Endodermal cell (in vitro differentiated cells): ENCODE measurements around the gene MSLN. TPM values are rescaled to one million over a fixed set of nuclear protein-coding genes. Genes with fewer than 3 reads are reported as not detected.
A peak's percentile ranks its signal among the peaks of the same experiment; 100 is the strongest.

Experiments
- DNase-seq: peaks from one replicate; pipeline ENCODE4 v3.0.0-alpha.2; 2017
- H3K27ac ChIP-seq: 2 replicates; pipeline ENCODE4 v1.5.1; 2013; ENCODE audit warnings: mild to moderate bottlenecking, low read depth, low read length, moderate library complexity
- H3K27me3 ChIP-seq: 2 replicates; pipeline ENCODE4 v1.6.1; 2013; ENCODE audit warnings: mild to moderate bottlenecking, low read length, moderate library complexity; ENCODE audit not compliant: insufficient read depth, control insufficient read depth, poor library complexity, severe bottlenecking
- H3K36me3 ChIP-seq: 2 replicates; pipeline ENCODE4 v1.7.0; 2013; ENCODE audit warnings: mild to moderate bottlenecking, low read length, moderate library complexity; ENCODE audit not compliant: control insufficient read depth, insufficient read depth
- H3K4me1 ChIP-seq: one replicate; pipeline ENCODE4 v1.7.0; 2013; ENCODE audit warnings: low read length; ENCODE audit not compliant: control insufficient read depth, insufficient read depth
- H3K4me3 ChIP-seq: 2 replicates; pipeline ENCODE4 v1.5.1; 2013; ENCODE audit warnings: mild to moderate bottlenecking, low read length, moderate library complexity
- H3K9ac ChIP-seq: 2 replicates; pipeline ENCODE4 v1.6.1; 2013; ENCODE audit warnings: mild to moderate bottlenecking, low read length, moderate library complexity; ENCODE audit not compliant: poor library complexity, severe bottlenecking; ENCODE audit errors: extremely low read depth
- H3K9me3 ChIP-seq: 2 replicates; pipeline ENCODE4 v1.6.1; 2013; ENCODE audit warnings: mild to moderate bottlenecking, low read length, moderate library complexity; ENCODE audit not compliant: control insufficient read depth
- H3K27ac Mint-ChIP-seq: 2 replicates; pipeline ENCODE4 v1.8.0; 2020; ENCODE audit warnings: mixed read lengths
- H3K27me3 Mint-ChIP-seq: 2 replicates; pipeline ENCODE4 v1.8.0; 2021; ENCODE audit warnings: mild to moderate bottlenecking, mixed read lengths; ENCODE audit not compliant: insufficient read depth
- H3K36me3 Mint-ChIP-seq: 2 replicates; pipeline ENCODE4 v1.8.0; 2020; ENCODE audit warnings: low read depth, mixed read lengths
- H3K4me1 Mint-ChIP-seq: 2 replicates; pipeline ENCODE4 v1.8.0; 2020; ENCODE audit warnings: mixed read lengths
- H3K4me3 Mint-ChIP-seq: 2 replicates; pipeline ENCODE4 v1.8.0; 2020; ENCODE audit warnings: mild to moderate bottlenecking, moderate library complexity, mixed read lengths
- H3K9me3 Mint-ChIP-seq: 2 replicates; pipeline ENCODE4 v1.8.0; 2020; ENCODE audit warnings: mild to moderate bottlenecking, mixed read lengths
- WGBS, 2 experiments: methylation state at CpG; one replicate each; pipeline versions ENCODE4 v1.1.5 to v1.1.7; 2013; ENCODE audit warnings: missing lambda C conversion rate in 2 of 2, mixed read lengths in 1 of 2; ENCODE audit not compliant: insufficient coverage in 1 of 2, insufficient read length in 1 of 2; 5-methylcytosine and 5-hydroxymethylcytosine counted together
- total RNA-seq, 2 donors: library from RNA; stranded (reverse); fragmentation: NEBNext Ultra II Directional in 1 of 2; extraction: Animal tissue kit (Norgen Biotek cat#: 25700) in 1 of 2; gene quantifications; 2 replicates in 1 of 2; 3 replicates in 1 of 2; pipeline ENCODE4 v1.2.1, GENCODE V29; 2021
- TF ChIP-seq, protein P1 (sequence below): fragments of 200-600 bp; sonication (generic); conservative IDR thresholded peaks from 2 replicates; pipeline ENCODE4 v1.5.0; 2021; ENCODE audit warnings: antibody characterized with exemption, mild to moderate bottlenecking

The MSLN gene
- total RNA-seq, 2 donors from 2014 or later: 0.42 to 0.86 TPM

DNA sequence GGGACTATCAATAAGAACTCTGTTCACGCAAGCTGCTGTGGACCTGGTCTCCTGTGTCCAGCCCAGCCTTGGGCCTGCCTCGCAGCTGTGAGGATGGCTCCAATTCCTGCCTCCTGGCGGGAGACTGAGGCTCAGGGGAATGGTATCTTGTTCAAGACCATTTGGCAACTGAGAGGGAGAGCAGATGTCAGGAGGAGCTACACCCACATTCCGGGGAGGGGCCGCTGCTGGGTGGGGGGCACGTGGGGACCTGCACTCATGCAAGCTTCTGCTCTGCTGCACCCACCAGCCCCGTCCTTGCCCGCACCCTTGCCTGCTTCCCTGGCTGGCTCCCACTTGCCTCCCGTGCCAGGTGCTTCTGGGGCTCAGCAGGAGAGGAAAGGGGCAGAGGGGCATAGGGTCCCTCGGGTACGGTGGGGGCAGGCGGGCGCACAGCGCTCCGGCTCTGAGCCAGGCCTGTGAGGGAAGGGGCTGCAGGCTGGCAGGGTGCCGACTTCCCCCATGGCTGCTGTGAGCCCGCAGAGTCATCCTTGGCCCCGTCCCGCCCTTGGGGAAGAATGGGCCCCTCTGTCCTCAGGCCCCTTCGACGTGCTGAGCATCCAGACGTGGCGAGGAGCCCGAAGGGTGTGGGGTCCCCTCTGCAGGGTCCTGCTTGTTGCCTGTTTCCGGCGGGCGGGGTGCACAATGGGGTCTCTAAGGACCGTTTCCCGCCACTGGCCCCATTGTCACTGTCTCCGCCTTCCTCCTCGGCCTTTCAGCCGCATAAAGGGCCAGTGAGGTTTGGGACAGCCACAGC, 42.9 kb upstream of the MSLN start:
- no peak overlapping the region for H3K27ac Mint-ChIP-seq
- H3K9me3 Mint-ChIP-seq: no peaks in the 10 kb centered on the region
- H3K4me3 Mint-ChIP-seq: no peak overlapping the region
- H3K36me3 Mint-ChIP-seq: no peaks in the 10 kb centered on the region
- H3K4me3 ChIP-seq: no peak overlapping the region
- DNase-seq: no peak
- TF ChIP-seq, protein P1, sequence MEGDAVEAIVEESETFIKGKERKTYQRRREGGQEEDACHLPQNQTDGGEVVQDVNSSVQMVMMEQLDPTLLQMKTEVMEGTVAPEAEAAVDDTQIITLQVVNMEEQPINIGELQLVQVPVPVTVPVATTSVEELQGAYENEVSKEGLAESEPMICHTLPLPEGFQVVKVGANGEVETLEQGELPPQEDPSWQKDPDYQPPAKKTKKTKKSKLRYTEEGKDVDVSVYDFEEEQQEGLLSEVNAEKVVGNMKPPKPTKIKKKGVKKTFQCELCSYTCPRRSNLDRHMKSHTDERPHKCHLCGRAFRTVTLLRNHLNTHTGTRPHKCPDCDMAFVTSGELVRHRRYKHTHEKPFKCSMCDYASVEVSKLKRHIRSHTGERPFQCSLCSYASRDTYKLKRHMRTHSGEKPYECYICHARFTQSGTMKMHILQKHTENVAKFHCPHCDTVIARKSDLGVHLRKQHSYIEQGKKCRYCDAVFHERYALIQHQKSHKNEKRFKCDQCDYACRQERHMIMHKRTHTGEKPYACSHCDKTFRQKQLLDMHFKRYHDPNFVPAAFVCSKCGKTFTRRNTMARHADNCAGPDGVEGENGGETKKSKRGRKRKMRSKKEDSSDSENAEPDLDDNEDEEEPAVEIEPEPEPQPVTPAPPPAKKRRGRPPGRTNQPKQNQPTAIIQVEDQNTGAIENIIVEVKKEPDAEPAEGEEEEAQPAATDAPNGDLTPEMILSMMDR: no peak
- H3K27me3 ChIP-seq: peaks cover 21% of the 10 kb centered on the region
- peaks cover 9% of the 10 kb centered on the region for H3K4me1 Mint-ChIP-seq
- 79 to 83% methylated on average over 23 to 32 of the region's 32 CpGs for WGBS, 2 experiments
- no peaks in the 10 kb centered on the region for H3K36me3 ChIP-seq
- H3K27ac ChIP-seq: no peak overlapping the region
- no peaks in the 10 kb centered on the region for H3K9me3 ChIP-seq
- H3K27me3 Mint-ChIP-seq: peaks cover 20% of the 10 kb centered on the region
- no peak overlapping the region for H3K9ac ChIP-seq
- peaks cover 8% of the 10 kb centered on the region for H3K4me1 ChIP-seq

- no peaks in the 10 kb centered on the region for H3K9me3 ChIP-seq
- H3K4me3 ChIP-seq: no peak overlapping the region
- H3K9me3 Mint-ChIP-seq: no peaks in the 10 kb centered on the region
- TF ChIP-seq, protein P1: no peak
- H3K27ac ChIP-seq: no peak overlapping the region
- H3K36me3 ChIP-seq: no peaks in the 10 kb centered on the region
- peaks cover 8% of the 10 kb centered on the region for H3K4me1 ChIP-seq
- 88 to 90% methylated on average over 6 to 9 of the region's 9 CpGs for WGBS, 2 experiments
- H3K27me3 ChIP-seq: peaks cover 20% of the 10 kb centered on the region
- H3K36me3 Mint-ChIP-seq: no peaks in the 10 kb centered on the region
- H3K27ac Mint-ChIP-seq: no peak overlapping the region
- peaks cover 16% of the 10 kb centered on the region for H3K27me3 Mint-ChIP-seq
- no peak for DNase-seq
- H3K9ac ChIP-seq: no peak overlapping the region
- no peak overlapping the region for H3K4me3 Mint-ChIP-seq
- H3K4me1 Mint-ChIP-seq: peaks cover 9% of the 10 kb centered on the region
These were observed 42.1 kb upstream of the MSLN start for GRCh38 chr16:718389-718788.

GRCh38 chr16:718922-719321, 41.6 kb upstream of the MSLN start:
- Histone ChIP-seq H3K9me3 (no peaks in the 10 kb centered on the region), H3K27ac (no peak overlapping the region), H3K36me3 (no peaks in the 10 kb centered on the region), H3K4me1 (peaks cover 8% of the 10 kb centered on the region), H3K27me3 (peaks cover 15% of the 10 kb centered on the region), H3K9ac (no peak overlapping the region), H3K4me3 (no peak overlapping the region)
- Mint-ChIP-seq H3K27ac (no peak overlapping the region), H3K4me1 (peaks cover 9% of the 10 kb centered on the region), H3K9me3 (no peaks in the 10 kb centered on the region), H3K4me3 (peak overlapping the region; percentile 67), H3K27me3 (peaks cover 12% of the 10 kb centered on the region), H3K36me3 (no peaks in the 10 kb centered on the region)
- TF ChIP-seq, protein P1: no peak
- DNase-seq: no peak
- 80 to 88% methylated on average over 1 to 6 of the region's 6 CpGs for WGBS, 2 experiments
